GM08714 (cell line): ENCODE measurements around the gene CLPTM1L.

Experiments
- H3K4me3 ChIP-seq: fragments of 200-500 bp; sonication (Bioruptor generic); 2 replicates; pipeline ENCODE4 v1.5.1; 2014; ENCODE audit warnings: mild to moderate bottlenecking, low read length, inconsistent platforms
- ZNF274 ChIP-seq: IDR thresholded peaks from 2 replicates; pipeline ENCODE4 v1.6.1; 2012; ENCODE audit warnings: mild to moderate bottlenecking, low read depth, low read length

The CLPTM1L gene

GRCh38 chr5:1316588-1317340 lies 28.1 kb downstream of the CLPTM1L start:
- no peak for TF ChIP-seq ZNF274
- peak overlapping the region; percentile 11; the same call in 1 of the 2 replicates for H3K4me3 ChIP-seq

GRCh38 chr5:1315709-1316587 lies 29.0 kb downstream of the CLPTM1L start:
- no peak for TF ChIP-seq ZNF274
- H3K4me3 ChIP-seq: peak overlapping the region; percentile 11; the same call in 1 of the 2 replicates

GRCh38 chr5:1315018-1315708 lies 29.7 kb downstream of the CLPTM1L start:
- no peak for TF ChIP-seq ZNF274
- H3K4me3 ChIP-seq: peak overlapping the region; percentile 3; the same call in 1 of the 2 replicates

- TF ChIP-seq ZNF274: no peak
- no peak overlapping the region; the same call in 1 of the 2 replicates for H3K4me3 ChIP-seq
Measured at GRCh38 chr5:1314564-1314982, 30.3 kb downstream of the CLPTM1L start.

- TF ChIP-seq ZNF274: no peak
- no peak overlapping the region; the same call in 1 of the 2 replicates for H3K4me3 ChIP-seq
Measured at GRCh38 chr5:1312993-1313833, 31.7 kb downstream of the CLPTM1L start.

GRCh38 chr5:1312206-1312605 lies 32.7 kb downstream of the CLPTM1L start:
- no peak overlapping the region for H3K4me3 ChIP-seq
- TF ChIP-seq ZNF274: no peak

- TF ChIP-seq ZNF274: no peak
- H3K4me3 ChIP-seq: no peak overlapping the region
Measured at GRCh38 chr5:1311439-1312055, 33.4 kb downstream of the CLPTM1L start.

- H3K4me3 ChIP-seq: no peak overlapping the region
Measured at GRCh38 chr5:1310118-1310517, 34.8 kb downstream of the CLPTM1L start.

GRCh38 chr5:1304033-1304432 lies 40.9 kb downstream of the CLPTM1L start:
- TF ChIP-seq ZNF274: no peak
- no peak overlapping the region for H3K4me3 ChIP-seq

More at GRCh38 chr5:1310118-1310517, 34.8 kb downstream of the CLPTM1L start:
- no peak for TF ChIP-seq ZNF274

- H3K4me3 ChIP-seq: no peak overlapping the region
- no peak for TF ChIP-seq ZNF274
Measured at GRCh38 chr5:1302258-1302657, 42.6 kb downstream of the CLPTM1L start.

- no peak for TF ChIP-seq ZNF274
- no peak overlapping the region for H3K4me3 ChIP-seq
Measured at GRCh38 chr5:1300581-1301083, 44.3 kb downstream of the CLPTM1L start.

GRCh38 chr5:1299961-1300360 lies 44.9 kb downstream of the CLPTM1L start:
- TF ChIP-seq ZNF274: no peak
- no peak overlapping the region for H3K4me3 ChIP-seq

- H3K4me3 ChIP-seq: no peak overlapping the region
- no peak for TF ChIP-seq ZNF274
Measured at GRCh38 chr5:1299511-1299850, 45.4 kb downstream of the CLPTM1L start.
